WTC11 (cell line): Measurements from ENCODE around the gene OLFML2B. TPM values are rescaled to one million over a fixed set of nuclear protein-coding genes. Genes with fewer than 3 reads are reported as not detected.

Source experiments
- ATAC-seq: fragments of 200-7000 bp; cut with Tn5 transposase; 2 replicates; pipeline ENCODE4 v1.10.0; 2021; ENCODE audit warnings: mild to moderate bottlenecking, moderate library complexity
- CTCF ChIA-PET: fragments of 300-600 bp; sonication (Branson Sonifier 250); formaldehyde crosslinking; loops from one replicate; lab custom pipeline; 2021; ENCODE audit warnings: antibody characterized with exemption; lab: Charles Lee
- POLR2A ChIA-PET: fragments of 350-600 bp; sonication (Branson Sonifier 250); formaldehyde crosslinking; loops from one replicate; lab custom pipeline; 2021; ENCODE audit warnings: antibody characterized with exemption; lab: Charles Lee
- DNase-seq: peaks from one replicate; pipeline ENCODE4 v3.0.0; 2021; ENCODE audit warnings: low spot score
- H3K27ac Mint-ChIP-seq: 2 replicates; pipeline ENCODE4 v1.8.0; 2021; ENCODE audit warnings: mixed read lengths
- H3K27me3 Mint-ChIP-seq: 2 replicates; pipeline ENCODE4 v1.8.0; 2021; ENCODE audit warnings: low read depth, mild to moderate bottlenecking, moderate library complexity, mixed read lengths
- H3K36me3 Mint-ChIP-seq: 2 replicates; pipeline ENCODE4 v1.8.0; 2021; ENCODE audit warnings: mixed read lengths
- H3K4me1 Mint-ChIP-seq: 2 replicates; pipeline ENCODE4 v1.8.0; 2022; ENCODE audit warnings: mixed read lengths
- H3K4me3 Mint-ChIP-seq: 2 replicates; pipeline ENCODE4 v1.8.0; 2021; ENCODE audit warnings: mild to moderate bottlenecking, moderate library complexity, mixed read lengths
- H3K9me3 Mint-ChIP-seq: 2 replicates; pipeline ENCODE4 v1.8.0; 2021; ENCODE audit warnings: mixed read lengths
- ATF1 ChIP-seq: sonication (generic); formaldehyde crosslinking; IDR thresholded peaks from 2 replicates; pipeline ENCODE4 v1.8.1; 2023; ENCODE audit warnings: mild to moderate bottlenecking, moderate library complexity, missing genetic modification reagents
- CDX4 ChIP-seq: fragments of 250-450 bp; sonication (Bioruptor Pico); IDR thresholded peaks from 2 replicates; pipeline ENCODE4 v1.9.0; 2021; ENCODE audit warnings: moderate library complexity, mild to moderate bottlenecking, inconsistent platforms, borderline replicate concordance
- CREB1 ChIP-seq: sonication (generic); formaldehyde crosslinking; IDR thresholded peaks from 2 replicates; pipeline ENCODE4 v1.8.0; 2023; ENCODE audit warnings: mild to moderate bottlenecking, missing genetic modification reagents
- E2F5 ChIP-seq: sonication (generic); formaldehyde crosslinking; IDR thresholded peaks from 2 replicates; pipeline ENCODE4 v1.8.1; 2022; ENCODE audit warnings: mild to moderate bottlenecking, moderate library complexity, missing genetic modification reagents
- GABPB1 ChIP-seq: sonication (generic); formaldehyde crosslinking; IDR thresholded peaks from 2 replicates; pipeline ENCODE4 v1.8.1; 2023; ENCODE audit warnings: mild to moderate bottlenecking, missing genetic modification reagents
- HMGXB4 ChIP-seq: sonication (generic); formaldehyde crosslinking; IDR thresholded peaks from 2 replicates; pipeline ENCODE4 v1.8.1; 2023; ENCODE audit warnings: mild to moderate bottlenecking, moderate library complexity, missing genetic modification reagents
- JAZF1 ChIP-seq: fragments of 250-450 bp; sonication (Bioruptor Pico); IDR thresholded peaks from 2 replicates; pipeline ENCODE4 v1.9.0; 2021; ENCODE audit warnings: moderate library complexity, mild to moderate bottlenecking, inconsistent platforms
- MXD4 ChIP-seq: fragments of 250-450 bp; sonication (Bioruptor Pico); IDR thresholded peaks from 2 replicates; pipeline ENCODE4 v1.8.0; 2021; ENCODE audit warnings: mild to moderate bottlenecking, moderate library complexity, borderline replicate concordance
- MYBL2 ChIP-seq: sonication (generic); formaldehyde crosslinking; IDR thresholded peaks from 2 replicates; pipeline ENCODE4 v1.8.1; 2023; ENCODE audit warnings: mild to moderate bottlenecking, moderate library complexity, missing genetic modification reagents
- NR3C1 ChIP-seq: sonication (generic); formaldehyde crosslinking; conservative IDR thresholded peaks from 2 replicates; pipeline ENCODE4 v1.8.1; 2023; ENCODE audit warnings: low read depth, mild to moderate bottlenecking, missing genetic modification reagents
- PRRX2 ChIP-seq: fragments of 250-450 bp; sonication (Bioruptor Pico); IDR thresholded peaks from 2 replicates; pipeline ENCODE4 v1.8.0; 2021; ENCODE audit warnings: mild to moderate bottlenecking
- SMAD4 ChIP-seq: sonication (generic); formaldehyde crosslinking; IDR thresholded peaks from 2 replicates; pipeline ENCODE4 v1.8.0; 2022; ENCODE audit warnings: mild to moderate bottlenecking, missing genetic modification reagents
- STAT6 ChIP-seq: sonication (generic); formaldehyde crosslinking; conservative IDR thresholded peaks from 2 replicates; pipeline ENCODE4 v1.8.1; 2023; ENCODE audit warnings: mild to moderate bottlenecking, low read depth, missing genetic modification reagents, moderate library complexity
- TEAD4 ChIP-seq: sonication (generic); formaldehyde crosslinking; IDR thresholded peaks from 2 replicates; pipeline ENCODE4 v1.8.0; 2022; ENCODE audit warnings: mild to moderate bottlenecking, missing genetic modification reagents
- ZNF219 ChIP-seq: sonication (generic); formaldehyde crosslinking; IDR thresholded peaks from 2 replicates; pipeline ENCODE4 v1.8.0; 2023; ENCODE audit warnings: missing genetic modification reagents, mild to moderate bottlenecking, borderline replicate concordance
- ZNF416 ChIP-seq: fragments of 250-450 bp; sonication (Bioruptor Pico); IDR thresholded peaks from 2 replicates; pipeline ENCODE4 v1.9.0; 2021; ENCODE audit warnings: mild to moderate bottlenecking, inconsistent platforms
- ZNF512 ChIP-seq: sonication (generic); formaldehyde crosslinking; IDR thresholded peaks from 2 replicates; pipeline ENCODE4 v1.8.1; 2022; ENCODE audit warnings: missing genetic modification reagents, borderline replicate concordance
- ZNF671 ChIP-seq: fragments of 250-450 bp; sonication (Bioruptor Pico); IDR thresholded peaks from 2 replicates; pipeline ENCODE4 v1.8.0; 2021; ENCODE audit warnings: mild to moderate bottlenecking
- total RNA-seq: library from RNA; stranded (reverse); gene quantifications from 3 replicates; pipeline ENCODE4 v1.2.3, GENCODE V29; 2021
- TF ChIP-seq, protein P1 (sequence below): sonication (generic); formaldehyde crosslinking; IDR thresholded peaks from 2 replicates; pipeline ENCODE4 v1.8.1; 2022; ENCODE audit warnings: low read depth, mild to moderate bottlenecking, moderate library complexity, missing genetic modification reagents, borderline replicate concordance
- TF ChIP-seq, protein P2 (sequence below): sonication (generic); formaldehyde crosslinking; IDR thresholded peaks from 2 replicates; pipeline ENCODE4 v1.8.0; 2022; ENCODE audit warnings: missing genetic modification reagents
- TF ChIP-seq, protein P3 (sequence below): fragments of 250-450 bp; sonication (Bioruptor Pico); IDR thresholded peaks from 2 replicates; pipeline ENCODE4 v1.9.0; 2021; ENCODE audit warnings: mild to moderate bottlenecking

The OLFML2B gene
- total RNA-seq, 1 experiment from 2014 or later: 4.9 TPM

DNA sequence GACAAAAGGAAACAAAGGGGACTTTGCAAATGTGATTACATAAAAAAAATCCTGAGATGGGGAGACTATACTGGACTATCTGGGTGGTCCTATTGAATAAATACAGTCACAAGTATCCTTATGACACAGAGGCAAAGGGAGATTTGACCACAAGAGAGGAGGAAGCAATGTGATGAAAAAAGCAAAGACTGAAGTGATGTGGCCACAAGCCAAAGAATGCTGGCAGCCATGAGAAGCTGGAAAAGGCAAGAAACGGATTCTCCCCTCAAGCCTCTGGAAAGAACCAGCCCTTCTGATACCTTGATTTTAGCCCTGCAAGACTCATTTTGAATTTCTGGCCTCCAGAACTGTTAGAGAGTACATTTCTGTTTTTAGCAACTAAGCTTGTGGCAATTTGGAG, 36.4 kb downstream of the OLFML2B start (continued):
- TF ChIP-seq HMGXB4: no peak

DNA sequence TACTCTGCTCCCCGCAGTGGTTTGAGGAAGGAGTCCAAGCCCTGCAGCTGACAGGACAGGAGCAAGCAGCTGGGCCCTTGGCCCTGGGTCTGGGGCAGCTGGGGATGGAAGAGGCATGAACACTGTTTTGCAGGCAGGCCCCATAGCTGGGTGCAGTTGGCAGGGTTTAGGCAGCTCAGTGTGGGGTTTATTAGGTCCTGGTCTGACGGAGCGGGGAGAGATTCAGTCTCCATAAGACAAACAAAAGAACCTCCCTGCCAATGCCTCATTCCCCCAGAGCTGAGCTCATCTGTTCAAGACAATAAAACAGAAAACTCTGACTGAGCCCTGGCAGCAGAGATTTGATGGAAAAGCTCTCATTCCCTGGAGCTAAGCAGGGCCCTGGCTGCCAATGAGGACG, 37.3 kb downstream of the OLFML2B start:
- Mint-ChIP-seq H3K27ac (no peak overlapping the region), H3K27me3 (no peaks in the 10 kb centered on the region; the same call in 1 of the 2 replicates), H3K9me3 (peaks cover 25% of the 10 kb centered on the region), H3K36me3 (peaks cover 10% of the 10 kb centered on the region), H3K4me3 (no peak overlapping the region), H3K4me1 (no peaks in the 10 kb centered on the region)
- no peak for DNase-seq
- no peak for TF ChIP-seq NR3C1
- TF ChIP-seq STAT6 (CRISPR knock-in tag): no peak
- TF ChIP-seq MXD4 (CRISPR knock-in tag): no peak
- no peak for TF ChIP-seq CREB1
- no peak for TF ChIP-seq ZNF512
- no peak for TF ChIP-seq TEAD4 (CRISPR knock-in tag)
- TF ChIP-seq ZNF219: no peak
- TF ChIP-seq JAZF1 (CRISPR knock-in tag): no peak
- no peak for TF ChIP-seq CDX4 (CRISPR knock-in tag)
- no peak for TF ChIP-seq MYBL2 (CRISPR knock-in tag)
- TF ChIP-seq, protein P1, sequence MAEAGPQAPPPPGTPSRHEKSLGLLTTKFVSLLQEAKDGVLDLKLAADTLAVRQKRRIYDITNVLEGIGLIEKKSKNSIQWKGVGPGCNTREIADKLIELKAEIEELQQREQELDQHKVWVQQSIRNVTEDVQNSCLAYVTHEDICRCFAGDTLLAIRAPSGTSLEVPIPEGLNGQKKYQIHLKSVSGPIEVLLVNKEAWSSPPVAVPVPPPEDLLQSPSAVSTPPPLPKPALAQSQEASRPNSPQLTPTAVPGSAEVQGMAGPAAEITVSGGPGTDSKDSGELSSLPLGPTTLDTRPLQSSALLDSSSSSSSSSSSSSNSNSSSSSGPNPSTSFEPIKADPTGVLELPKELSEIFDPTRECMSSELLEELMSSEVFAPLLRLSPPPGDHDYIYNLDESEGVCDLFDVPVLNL: no peak
- no peak for TF ChIP-seq E2F5
- TF ChIP-seq ZNF671 (CRISPR knock-in tag): no peak
- TF ChIP-seq, protein P2, sequence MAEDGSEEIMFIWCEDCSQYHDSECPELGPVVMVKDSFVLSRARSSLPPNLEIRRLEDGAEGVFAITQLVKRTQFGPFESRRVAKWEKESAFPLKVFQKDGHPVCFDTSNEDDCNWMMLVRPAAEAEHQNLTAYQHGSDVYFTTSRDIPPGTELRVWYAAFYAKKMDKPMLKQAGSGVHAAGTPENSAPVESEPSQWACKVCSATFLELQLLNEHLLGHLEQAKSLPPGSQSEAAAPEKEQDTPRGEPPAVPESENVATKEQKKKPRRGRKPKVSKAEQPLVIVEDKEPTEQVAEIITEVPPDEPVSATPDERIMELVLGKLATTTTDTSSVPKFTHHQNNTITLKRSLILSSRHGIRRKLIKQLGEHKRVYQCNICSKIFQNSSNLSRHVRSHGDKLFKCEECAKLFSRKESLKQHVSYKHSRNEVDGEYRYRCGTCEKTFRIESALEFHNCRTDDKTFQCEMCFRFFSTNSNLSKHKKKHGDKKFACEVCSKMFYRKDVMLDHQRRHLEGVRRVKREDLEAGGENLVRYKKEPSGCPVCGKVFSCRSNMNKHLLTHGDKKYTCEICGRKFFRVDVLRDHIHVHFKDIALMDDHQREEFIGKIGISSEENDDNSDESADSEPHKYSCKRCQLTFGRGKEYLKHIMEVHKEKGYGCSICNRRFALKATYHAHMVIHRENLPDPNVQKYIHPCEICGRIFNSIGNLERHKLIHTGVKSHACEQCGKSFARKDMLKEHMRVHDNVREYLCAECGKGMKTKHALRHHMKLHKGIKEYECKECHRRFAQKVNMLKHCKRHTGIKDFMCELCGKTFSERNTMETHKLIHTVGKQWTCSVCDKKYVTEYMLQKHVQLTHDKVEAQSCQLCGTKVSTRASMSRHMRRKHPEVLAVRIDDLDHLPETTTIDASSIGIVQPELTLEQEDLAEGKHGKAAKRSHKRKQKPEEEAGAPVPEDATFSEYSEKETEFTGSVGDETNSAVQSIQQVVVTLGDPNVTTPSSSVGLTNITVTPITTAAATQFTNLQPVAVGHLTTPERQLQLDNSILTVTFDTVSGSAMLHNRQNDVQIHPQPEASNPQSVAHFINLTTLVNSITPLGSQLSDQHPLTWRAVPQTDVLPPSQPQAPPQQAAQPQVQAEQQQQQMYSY (CRISPR knock-in tag): no peak
- no peak for TF ChIP-seq ZNF416
- no peak for TF ChIP-seq GABPB1
- TF ChIP-seq, protein P3, sequence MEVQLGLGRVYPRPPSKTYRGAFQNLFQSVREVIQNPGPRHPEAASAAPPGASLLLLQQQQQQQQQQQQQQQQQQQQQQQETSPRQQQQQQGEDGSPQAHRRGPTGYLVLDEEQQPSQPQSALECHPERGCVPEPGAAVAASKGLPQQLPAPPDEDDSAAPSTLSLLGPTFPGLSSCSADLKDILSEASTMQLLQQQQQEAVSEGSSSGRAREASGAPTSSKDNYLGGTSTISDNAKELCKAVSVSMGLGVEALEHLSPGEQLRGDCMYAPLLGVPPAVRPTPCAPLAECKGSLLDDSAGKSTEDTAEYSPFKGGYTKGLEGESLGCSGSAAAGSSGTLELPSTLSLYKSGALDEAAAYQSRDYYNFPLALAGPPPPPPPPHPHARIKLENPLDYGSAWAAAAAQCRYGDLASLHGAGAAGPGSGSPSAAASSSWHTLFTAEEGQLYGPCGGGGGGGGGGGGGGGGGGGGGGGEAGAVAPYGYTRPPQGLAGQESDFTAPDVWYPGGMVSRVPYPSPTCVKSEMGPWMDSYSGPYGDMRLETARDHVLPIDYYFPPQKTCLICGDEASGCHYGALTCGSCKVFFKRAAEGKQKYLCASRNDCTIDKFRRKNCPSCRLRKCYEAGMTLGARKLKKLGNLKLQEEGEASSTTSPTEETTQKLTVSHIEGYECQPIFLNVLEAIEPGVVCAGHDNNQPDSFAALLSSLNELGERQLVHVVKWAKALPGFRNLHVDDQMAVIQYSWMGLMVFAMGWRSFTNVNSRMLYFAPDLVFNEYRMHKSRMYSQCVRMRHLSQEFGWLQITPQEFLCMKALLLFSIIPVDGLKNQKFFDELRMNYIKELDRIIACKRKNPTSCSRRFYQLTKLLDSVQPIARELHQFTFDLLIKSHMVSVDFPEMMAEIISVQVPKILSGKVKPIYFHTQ: no peak
- TF ChIP-seq ATF1: no peak
- no peak for TF ChIP-seq SMAD4 (CRISPR knock-in tag)
- TF ChIP-seq PRRX2: no peak
- ChIA-PET CTCF (no interaction called here), POLR2A (interaction anchor here (0.6 kb wide), 1 partner anchor 215 kb away, joined by 3 read pairs; no protein-coding TSS in a partner anchor)
- ATAC-seq: no peak
